Measurements from ENCODE around the gene SPOPL. TPM values are rescaled to one million over a fixed set of nuclear protein-coding genes. Genes with fewer than 3 reads are reported as not detected.
"Not testable (repeated sequence)": the region's sequence is repeated elsewhere in the genome, so short reads cannot be mapped to it uniquely, and the experiment has no call there.

The SPOPL gene
- total RNA-seq, 1 experiment from 2014 or later, result 30.3 TPM

GRCh38 chr2:138521821-138522220, 20.3 kb downstream of the SPOPL start:
- no peaks in the 10 kb centered on the region for H3K27me3 ChIP-seq (ENCODE audit: low read length)
- peak overlapping the region; percentile 19 for H3K4me2 ChIP-seq (ENCODE audit: low read depth, low read length, poor library complexity, severe bottlenecking)
- no peak for DNase-seq
- no peaks in the 10 kb centered on the region for H3K9me2 ChIP-seq (replicated peaks; ENCODE audit: insufficient read depth, low read length)
- peaks cover 99% of the 10 kb centered on the region for H3K79me2 ChIP-seq (ENCODE audit: low read length)
- H3K4me3 ChIP-seq (ENCODE audit: low read length), result no peak overlapping the region
- H3K36me3 ChIP-seq (ENCODE audit: insufficient read depth, low read length), result 0 out of 2 replicates have a peak, but pooled peaks cover 5% of the 10 kb centered on the region
- H2AFZ ChIP-seq (ENCODE audit: low read length), result no peak overlapping the region
- peaks cover 49% of the 10 kb centered on the region for H3K4me1 ChIP-seq (ENCODE audit: low read length)
- H3K9ac ChIP-seq (ENCODE audit: low read length), result no peak overlapping the region
- H3K9me3 ChIP-seq (ENCODE audit: low read length), result no peaks in the 10 kb centered on the region
- H4K20me1 ChIP-seq (ENCODE audit: insufficient read depth, low read depth, low read length), result no peaks in the 10 kb centered on the region
- peak overlapping the region; percentile 43 for H3K27ac ChIP-seq (ENCODE audit: low read length)

GRCh38 chr2:138522556-138522955, 21.0 kb downstream of the SPOPL start:
- H3K27me3 ChIP-seq (ENCODE audit: low read length), result no peaks in the 10 kb centered on the region
- H3K9ac ChIP-seq (ENCODE audit: low read length), result no peak overlapping the region
- H3K4me1 ChIP-seq (ENCODE audit: low read length), result peaks cover 45% of the 10 kb centered on the region
- no peak overlapping the region for H3K27ac ChIP-seq (ENCODE audit: low read length)
- DNase-seq, result no peak
- peaks cover 99% of the 10 kb centered on the region for H3K79me2 ChIP-seq (ENCODE audit: low read length)
- H2AFZ ChIP-seq (ENCODE audit: low read length), result no peak overlapping the region
- no peaks in the 10 kb centered on the region for H4K20me1 ChIP-seq (ENCODE audit: insufficient read depth, low read depth, low read length)
- no peaks in the 10 kb centered on the region for H3K9me2 ChIP-seq (replicated peaks; ENCODE audit: insufficient read depth, low read length)
- H3K4me2 ChIP-seq (ENCODE audit: low read depth, low read length, poor library complexity, severe bottlenecking), result no peak overlapping the region
- H3K36me3 ChIP-seq (ENCODE audit: insufficient read depth, low read length), result 0 out of 2 replicates have a peak, but pooled peaks cover 5% of the 10 kb centered on the region
- no peak overlapping the region for H3K4me3 ChIP-seq (ENCODE audit: low read length)
- H3K9me3 ChIP-seq (ENCODE audit: low read length), result no peaks in the 10 kb centered on the region

DNA sequence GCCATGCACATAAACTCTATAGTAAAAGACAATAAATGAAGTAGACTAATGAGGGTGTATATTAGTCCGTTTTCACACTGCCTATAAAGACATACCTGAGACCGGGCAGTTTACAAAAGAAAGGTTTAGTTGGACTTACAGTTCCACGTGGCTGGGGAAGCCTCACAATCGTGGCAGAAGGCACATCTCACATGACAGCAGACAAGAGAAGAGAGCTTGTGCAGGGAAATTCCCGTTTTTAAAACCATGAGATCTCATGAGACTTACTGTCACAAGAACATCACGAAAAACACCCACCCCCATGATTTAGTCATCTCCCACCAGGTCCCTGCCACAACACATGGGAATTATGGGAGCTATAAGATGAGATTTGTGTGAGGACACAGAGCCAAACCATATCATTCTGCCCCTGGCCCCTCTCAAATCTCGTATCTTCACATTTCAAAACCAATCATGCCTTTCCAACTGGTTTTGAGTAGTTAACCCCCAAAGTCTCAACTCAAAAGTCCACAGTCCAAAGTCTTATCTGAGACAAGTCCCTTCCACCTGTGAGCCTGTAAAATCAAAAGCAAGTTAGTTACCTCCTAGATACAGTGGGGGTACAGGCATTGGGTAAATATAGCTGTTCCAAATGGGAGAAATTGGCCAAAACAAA, 21.6 kb downstream of the SPOPL start:
- not testable (repeated sequence) for H3K27ac ChIP-seq (ENCODE audit: low read length); H3K27me3 ChIP-seq (ENCODE audit: low read length); H3K4me3 ChIP-seq (ENCODE audit: low read length); H3K9ac ChIP-seq (ENCODE audit: low read length); DNase-seq; H3K9me2 ChIP-seq (replicated peaks; ENCODE audit: insufficient read depth, low read length); H4K20me1 ChIP-seq (ENCODE audit: insufficient read depth, low read depth, low read length); H3K4me2 ChIP-seq (ENCODE audit: low read depth, low read length, poor library complexity, severe bottlenecking); H3K36me3 ChIP-seq (ENCODE audit: insufficient read depth, low read length); H3K9me3 ChIP-seq (ENCODE audit: low read length); H2AFZ ChIP-seq (ENCODE audit: low read length)
- Histone ChIP-seq H3K4me1 (ENCODE audit: low read length) (peaks cover 45% of the 10 kb centered on the region), H3K79me2 (ENCODE audit: low read length) (peaks cover 99% of the 10 kb centered on the region)

GRCh38 chr2:138523673-138524042, 22.1 kb downstream of the SPOPL start:
- not testable (repeated sequence) for H3K27ac ChIP-seq (ENCODE audit: low read length); H3K27me3 ChIP-seq (ENCODE audit: low read length); H3K36me3 ChIP-seq (ENCODE audit: insufficient read depth, low read length); H3K4me3 ChIP-seq (ENCODE audit: low read length); H3K9me2 ChIP-seq (replicated peaks; ENCODE audit: insufficient read depth, low read length); DNase-seq; H3K4me2 ChIP-seq (ENCODE audit: low read depth, low read length, poor library complexity, severe bottlenecking); H3K9me3 ChIP-seq (ENCODE audit: low read length); H4K20me1 ChIP-seq (ENCODE audit: insufficient read depth, low read depth, low read length); H2AFZ ChIP-seq (ENCODE audit: low read length); H3K9ac ChIP-seq (ENCODE audit: low read length)
- Histone ChIP-seq H3K4me1 (ENCODE audit: low read length) (peaks cover 40% of the 10 kb centered on the region), H3K79me2 (ENCODE audit: low read length) (peaks cover 99% of the 10 kb centered on the region)

DNA sequence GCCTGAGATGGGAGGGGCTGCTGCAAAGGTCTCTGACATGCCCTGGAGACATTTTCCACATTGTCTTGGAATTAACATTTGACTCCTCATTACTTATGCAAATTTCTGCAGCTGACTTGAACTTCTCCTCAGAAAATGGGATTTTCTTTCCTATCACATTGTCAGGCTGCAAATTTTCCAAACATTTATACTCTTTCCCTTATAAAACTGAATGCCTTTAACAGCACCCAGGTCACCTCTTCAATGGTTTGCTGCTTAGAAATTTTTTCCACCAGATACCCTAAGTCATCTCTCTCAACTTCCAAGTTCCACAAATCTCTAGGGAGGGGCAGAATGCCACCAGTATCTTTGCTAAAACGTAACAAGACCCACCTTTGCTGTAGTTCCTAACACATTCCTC, 22.8 kb downstream of the SPOPL start:
- H3K9ac ChIP-seq (ENCODE audit: low read length); H3K9me3 ChIP-seq (ENCODE audit: low read length); H3K27ac ChIP-seq (ENCODE audit: low read length); H3K4me2 ChIP-seq (ENCODE audit: low read depth, low read length, poor library complexity, severe bottlenecking); H3K4me3 ChIP-seq (ENCODE audit: low read length); H3K27me3 ChIP-seq (ENCODE audit: low read length); H4K20me1 ChIP-seq (ENCODE audit: insufficient read depth, low read depth, low read length); DNase-seq; H2AFZ ChIP-seq (ENCODE audit: low read length); H3K9me2 ChIP-seq (replicated peaks; ENCODE audit: insufficient read depth, low read length); H3K36me3 ChIP-seq (ENCODE audit: insufficient read depth, low read length): not testable (repeated sequence)
- peaks cover 33% of the 10 kb centered on the region for H3K4me1 ChIP-seq (ENCODE audit: low read length)
- H3K79me2 ChIP-seq (ENCODE audit: low read length), result peaks cover 99% of the 10 kb centered on the region

- no peaks in the 10 kb centered on the region for H3K9me2 ChIP-seq (replicated peaks; ENCODE audit: insufficient read depth, low read length)
- H3K4me2 ChIP-seq (ENCODE audit: low read depth, low read length, poor library complexity, severe bottlenecking), result no peak overlapping the region
- no peak overlapping the region for H3K4me3 ChIP-seq (ENCODE audit: low read length)
- no peak overlapping the region for H2AFZ ChIP-seq (ENCODE audit: low read length)
- peaks cover 21% of the 10 kb centered on the region for H3K36me3 ChIP-seq (ENCODE audit: insufficient read depth, low read length)
- H4K20me1 ChIP-seq (ENCODE audit: insufficient read depth, low read depth, low read length), result 0 out of 2 replicates have a peak, but pooled peaks cover 3% of the 10 kb centered on the region
- no peaks in the 10 kb centered on the region for H3K27me3 ChIP-seq (ENCODE audit: low read length)
- no peaks in the 10 kb centered on the region for H3K9me3 ChIP-seq (ENCODE audit: low read length)
- no peak overlapping the region for H3K27ac ChIP-seq (ENCODE audit: low read length)
- no peak for DNase-seq
- H3K4me1 ChIP-seq (ENCODE audit: low read length), result peaks cover 31% of the 10 kb centered on the region
- H3K79me2 ChIP-seq (ENCODE audit: low read length), result peaks cover 98% of the 10 kb centered on the region
- no peak overlapping the region for H3K9ac ChIP-seq (ENCODE audit: low read length)
Measured at GRCh38 chr2:138531913-138532312, 30.3 kb downstream of the SPOPL start.

- Histone ChIP-seq H3K27me3 (ENCODE audit: low read length) (no peaks in the 10 kb centered on the region), H3K4me2 (ENCODE audit: low read depth, low read length, poor library complexity, severe bottlenecking) (no peak overlapping the region), H3K27ac (ENCODE audit: low read length) (peak overlapping the region; percentile 15; the same call in 1 of the 2 replicates), H3K9me3 (ENCODE audit: low read length) (peaks cover 2% of the 10 kb centered on the region; the same call in 1 of the 2 replicates), H3K79me2 (ENCODE audit: low read length) (peaks cover 93% of the 10 kb centered on the region), H3K4me3 (ENCODE audit: low read length) (no peak overlapping the region), H3K36me3 (ENCODE audit: insufficient read depth, low read length) (peaks cover 36% of the 10 kb centered on the region), H3K9ac (ENCODE audit: low read length) (no peak overlapping the region), H3K9me2 (replicated peaks; ENCODE audit: insufficient read depth, low read length) (no peaks in the 10 kb centered on the region), H3K4me1 (ENCODE audit: low read length) (peaks cover 31% of the 10 kb centered on the region), H2AFZ (ENCODE audit: low read length) (no peak overlapping the region), H4K20me1 (ENCODE audit: insufficient read depth, low read depth, low read length) (0 out of 2 replicates have a peak, but pooled peaks cover 2% of the 10 kb centered on the region)
- no peak for DNase-seq
Measured at GRCh38 chr2:138534791-138535190, 33.2 kb downstream of the SPOPL start.

- H3K36me3 ChIP-seq (ENCODE audit: insufficient read depth, low read length), result peaks cover 36% of the 10 kb centered on the region
- no peak overlapping the region for H3K4me3 ChIP-seq (ENCODE audit: low read length)
- no peaks in the 10 kb centered on the region for H3K27me3 ChIP-seq (ENCODE audit: low read length)
- H3K9me3 ChIP-seq (ENCODE audit: low read length), result peaks cover 2% of the 10 kb centered on the region; the same call in 1 of the 2 replicates
- H3K27ac ChIP-seq (ENCODE audit: low read length), result no peak overlapping the region; the same call in 1 of the 2 replicates
- peaks cover 30% of the 10 kb centered on the region for H3K4me1 ChIP-seq (ENCODE audit: low read length)
- H4K20me1 ChIP-seq (ENCODE audit: insufficient read depth, low read depth, low read length), result no peaks in the 10 kb centered on the region
- no peak overlapping the region for H2AFZ ChIP-seq (ENCODE audit: low read length)
- peaks cover 84% of the 10 kb centered on the region for H3K79me2 ChIP-seq (ENCODE audit: low read length)
- H3K4me2 ChIP-seq (ENCODE audit: low read depth, low read length, poor library complexity, severe bottlenecking), result peak overlapping the region; percentile 4
- no peaks in the 10 kb centered on the region for H3K9me2 ChIP-seq (replicated peaks; ENCODE audit: insufficient read depth, low read length)
- peak; percentile 54 for DNase-seq
- H3K9ac ChIP-seq (ENCODE audit: low read length), result no peak overlapping the region
Measured at GRCh38 chr2:138536302-138536701, 34.7 kb downstream of the SPOPL start.
